Fibroblast of the conjunctiva (primary cell): Measurements from ENCODE around the gene BCL11B.

Experiments
- DNase-seq: peaks from one replicate; pipeline ENCODE4 v3.0.0-alpha.2; 2010; ENCODE audit warnings: low read depth

BCL11B gene

DNA sequence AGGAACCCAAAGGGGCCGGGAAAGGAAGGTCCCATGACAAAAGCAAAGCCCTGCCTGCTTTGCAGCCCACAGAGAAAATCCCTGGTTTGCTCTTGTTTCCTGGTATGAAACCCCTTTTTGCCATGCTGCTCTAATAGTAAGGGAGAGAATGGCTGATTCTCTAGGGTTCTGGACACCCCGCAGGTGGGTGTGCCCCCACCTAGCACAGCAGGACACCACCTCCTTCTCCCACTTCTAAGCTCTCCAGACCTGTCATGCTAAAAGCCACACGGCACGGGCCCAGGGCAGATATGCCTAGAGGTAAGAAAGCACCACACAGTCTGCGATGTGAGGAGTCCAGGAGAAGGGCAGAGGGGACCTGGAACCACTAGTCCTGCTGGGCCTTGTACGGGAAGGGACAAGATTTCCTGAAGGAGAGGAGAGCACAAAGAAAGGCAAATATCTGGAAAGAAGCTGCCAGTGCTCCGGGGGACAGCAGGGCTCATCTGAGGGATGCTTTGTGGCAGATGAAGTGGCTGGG is 113.3 kb downstream of the BCL11B start:
- no peak for DNase-seq

DNA sequence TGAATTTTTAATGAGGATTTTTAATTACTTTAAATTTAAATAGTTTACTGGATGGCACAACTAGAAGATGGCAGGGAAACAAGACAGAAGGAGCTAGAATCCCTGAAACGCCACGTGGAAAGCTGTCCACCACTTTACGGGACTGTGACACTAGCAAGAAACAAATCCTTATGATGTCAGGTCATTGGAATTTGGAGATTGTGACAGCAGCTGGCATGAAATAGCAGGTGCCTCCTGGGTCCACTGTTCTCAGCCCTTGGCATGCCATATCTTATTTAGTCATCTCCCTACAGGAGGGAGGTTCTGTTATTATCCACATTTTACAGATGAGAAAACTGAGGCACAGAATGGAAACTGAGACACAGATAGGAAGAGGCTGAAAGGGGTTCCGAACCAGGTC is 113.8 kb downstream of the BCL11B start:
- no peak for DNase-seq

- no peak for DNase-seq
These were observed 114.3 kb downstream of the BCL11B start for GRCh38 chr14:99157676-99158075.

DNA sequence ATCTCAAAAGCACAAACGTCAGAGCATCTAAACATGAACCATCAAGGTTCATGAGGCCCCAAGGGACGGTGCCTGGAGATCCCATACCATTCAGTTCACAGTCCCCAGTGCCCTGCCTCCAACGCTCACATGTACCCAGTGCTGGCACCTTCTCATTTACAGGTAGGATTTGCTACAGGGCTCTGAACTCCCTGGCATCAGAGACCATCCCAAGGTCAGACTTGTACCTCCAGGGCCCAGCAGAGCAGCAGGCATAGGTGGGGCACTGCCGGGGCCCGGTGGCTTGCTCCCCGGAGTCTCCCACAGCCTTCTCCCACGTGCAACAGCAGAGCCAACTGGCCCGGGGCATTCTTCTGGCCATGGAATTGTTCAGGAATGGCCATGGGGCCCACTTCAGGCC is 114.8 kb downstream of the BCL11B start:
- DNase-seq = no peak

- DNase-seq = no peak
These were observed 115.2 kb downstream of the BCL11B start for GRCh38 chr14:99156814-99157213.

GRCh38 chr14:99156090-99156425 is 115.9 kb downstream of the BCL11B start:
- no peak for DNase-seq

GRCh38 chr14:99155173-99156089 is 116.6 kb downstream of the BCL11B start:
- no peak for DNase-seq

DNA sequence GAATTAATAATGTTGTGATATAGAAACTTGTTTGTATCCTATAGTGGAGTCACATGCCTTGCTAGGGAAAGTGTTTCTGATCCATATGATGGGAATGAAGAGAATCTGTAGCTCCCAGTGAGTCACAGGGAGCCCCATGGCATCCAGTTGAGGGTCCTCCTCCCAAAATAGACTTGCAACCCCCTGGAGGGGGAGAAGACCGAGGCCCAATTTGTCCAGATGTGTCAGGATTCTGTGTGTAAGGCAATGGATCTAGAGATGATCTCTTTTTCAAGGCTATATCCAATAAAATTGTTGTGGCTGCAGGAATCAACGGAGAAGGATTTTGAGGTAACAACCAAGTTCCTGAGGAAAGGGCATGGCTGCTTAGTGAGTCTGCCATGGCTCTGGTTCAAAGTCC is 121.8 kb downstream of the BCL11B start:
- DNase-seq = no peak

GRCh38 chr14:99148861-99149610 is 123.0 kb downstream of the BCL11B start:
- DNase-seq = no peak

DNA sequence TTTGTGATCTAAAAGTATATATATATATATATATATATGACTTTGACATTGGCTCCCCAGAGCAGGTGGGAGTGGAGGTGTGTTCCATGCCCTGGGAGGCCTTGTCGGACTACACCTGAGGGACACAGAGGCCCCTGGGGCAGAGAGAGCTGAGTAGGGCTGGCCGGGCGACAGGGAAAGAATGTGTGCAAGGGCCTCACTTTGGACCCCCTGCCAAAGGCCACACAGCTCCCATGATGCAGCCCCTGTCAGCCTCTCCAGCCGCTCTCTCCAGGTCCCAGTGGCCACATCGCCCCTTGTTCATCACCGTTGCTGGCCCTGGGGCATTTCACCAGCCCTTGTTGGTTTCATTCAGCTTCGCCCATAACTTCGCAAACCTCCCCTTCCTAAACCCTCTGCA is 123.9 kb downstream of the BCL11B start:
- no peak for DNase-seq

- DNase-seq = no peak
These were observed 124.6 kb downstream of the BCL11B start for GRCh38 chr14:99147366-99147740.

GRCh38 chr14:99146616-99147365 is 125.2 kb downstream of the BCL11B start:
- no peak for DNase-seq

DNA sequence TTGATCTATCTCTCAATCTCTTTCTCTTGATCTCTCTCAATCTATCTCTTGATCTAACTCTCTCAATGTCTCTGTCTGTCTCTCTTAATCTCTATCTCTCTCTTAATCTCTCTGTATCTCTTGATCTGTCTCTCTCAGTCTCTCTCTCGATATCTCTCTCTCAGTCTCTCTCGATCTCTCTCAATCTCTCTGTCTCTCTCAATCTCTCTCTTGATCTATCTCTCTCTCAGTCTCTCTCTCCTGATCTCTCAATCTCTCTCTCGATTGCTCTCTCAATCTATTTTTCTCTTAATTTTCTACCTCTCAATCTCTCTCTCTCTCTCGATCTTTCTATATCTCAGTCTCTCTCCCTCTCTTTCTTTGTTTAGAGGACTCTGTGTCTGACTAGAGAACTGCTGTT is 126.7 kb downstream of the BCL11B start:
- DNase-seq = no peak

GRCh38 chr14:99143793-99144192 is 128.2 kb downstream of the BCL11B start:
- DNase-seq = no peak

GRCh38 chr14:99143126-99143525 is 128.9 kb downstream of the BCL11B start:
- DNase-seq = no peak

GRCh38 chr14:99141236-99141635 is 130.8 kb downstream of the BCL11B start:
- DNase-seq = no peak

GRCh38 chr14:99138999-99139865 is 132.8 kb downstream of the BCL11B start:
- DNase-seq = no peak

DNA sequence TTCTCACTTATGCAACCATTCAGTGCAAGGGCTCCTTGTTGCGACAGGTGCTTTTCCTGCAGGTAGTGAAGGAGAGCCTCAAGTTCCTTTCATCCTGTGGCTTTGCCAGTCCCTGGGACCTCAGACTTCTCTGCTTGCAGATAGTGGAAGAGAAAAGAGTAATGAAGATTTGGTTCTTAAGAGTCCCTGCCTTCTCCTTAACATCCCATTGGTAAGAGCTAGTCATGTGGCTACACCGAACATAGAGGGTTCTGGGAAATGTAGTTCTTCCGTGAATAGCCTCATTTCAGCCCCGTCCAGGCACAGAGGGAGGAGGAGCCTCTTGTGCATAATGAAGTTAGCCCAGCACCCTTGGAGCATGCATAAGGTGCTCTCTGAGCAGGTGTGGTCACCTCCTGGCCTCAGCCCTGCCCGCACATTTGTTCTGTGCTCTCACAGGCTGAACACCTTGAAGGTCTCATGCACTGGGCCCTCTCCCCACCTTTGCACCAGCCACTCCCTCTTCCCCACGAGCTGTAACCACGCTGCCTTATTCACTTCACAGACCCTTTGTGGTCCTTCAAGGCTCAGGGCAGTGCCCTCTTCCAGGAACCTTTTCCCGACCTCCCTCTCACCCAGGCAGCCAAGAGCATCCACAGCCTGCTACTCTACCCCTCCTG is 134.0 kb downstream of the BCL11B start:
- DNase-seq = no peak

GRCh38 chr14:99137001-99137700 is 134.8 kb downstream of the BCL11B start:
- no peak for DNase-seq

- no peak for DNase-seq
These were observed 135.6 kb downstream of the BCL11B start for GRCh38 chr14:99136401-99136800.
